Endometrium (tissue), 2 donors: ENCODE measurements around the gene ARHGAP44.
"Not testable (repeated sequence)": the region's sequence is repeated elsewhere in the genome, so short reads cannot be mapped to it uniquely, and the experiment has no call there.

Source experiments
- FAIRE-seq: peaks from 2 replicates; lab custom pipeline; 2012; peaks lifted over from hg19 to GRCh38; lab: Jason Lieb, UNC
- donor health status: control.
- donor health status: control.

ARHGAP44 gene

GRCh38 chr17:12815642-12816141, 26.4 kb downstream of the ARHGAP44 start:
- FAIRE-seq = no peak

- FAIRE-seq = no peak
Observed at GRCh38 chr17:12821376-12821940, 32.2 kb downstream of the ARHGAP44 start.

DNA sequence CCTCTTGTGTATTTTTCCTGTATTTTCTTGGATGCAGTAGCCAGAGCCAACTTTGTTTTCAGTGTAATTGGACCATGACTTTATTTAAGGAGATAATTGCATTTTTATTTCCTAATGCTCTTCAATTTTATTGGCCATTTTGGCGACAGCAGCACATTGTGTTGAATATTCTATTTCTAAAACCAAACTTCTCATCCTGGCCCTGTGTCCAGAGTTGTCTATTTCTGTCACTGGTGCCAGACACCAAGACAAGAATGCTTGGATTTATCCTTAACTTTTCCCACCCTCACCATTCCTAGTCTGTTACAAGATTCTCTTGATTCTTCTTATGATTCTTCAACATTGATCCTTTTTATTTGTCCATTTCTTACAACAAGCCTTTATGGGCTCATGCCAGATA, 37.1 kb downstream of the ARHGAP44 start:
- FAIRE-seq = no peak

GRCh38 chr17:12830777-12831247, 41.5 kb downstream of the ARHGAP44 start:
- no peak for FAIRE-seq

GRCh38 chr17:12831839-12832238, 42.5 kb downstream of the ARHGAP44 start:
- no peak for FAIRE-seq

GRCh38 chr17:12839042-12839441, 49.7 kb downstream of the ARHGAP44 start:
- no peak for FAIRE-seq

DNA sequence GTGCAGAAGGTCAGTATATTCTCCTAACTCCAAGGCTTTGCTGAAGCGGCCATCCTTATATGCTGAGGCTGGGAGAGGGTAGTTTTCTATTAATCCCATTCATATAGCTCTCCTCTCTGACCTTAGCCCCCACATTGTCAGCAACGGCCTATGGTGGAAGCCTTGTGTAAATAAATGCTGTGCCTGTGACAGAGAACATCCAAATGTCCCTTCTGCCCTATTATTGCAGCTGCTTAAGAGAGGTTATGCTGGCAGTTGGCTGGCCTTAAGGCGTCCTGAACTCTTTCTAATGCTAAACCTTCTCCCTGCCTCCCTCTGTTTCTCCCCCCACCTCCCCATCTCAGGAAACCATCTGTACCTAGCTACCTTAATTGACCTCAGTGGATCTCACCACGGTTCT, 53.6 kb downstream of the ARHGAP44 start:
- FAIRE-seq = no peak

DNA sequence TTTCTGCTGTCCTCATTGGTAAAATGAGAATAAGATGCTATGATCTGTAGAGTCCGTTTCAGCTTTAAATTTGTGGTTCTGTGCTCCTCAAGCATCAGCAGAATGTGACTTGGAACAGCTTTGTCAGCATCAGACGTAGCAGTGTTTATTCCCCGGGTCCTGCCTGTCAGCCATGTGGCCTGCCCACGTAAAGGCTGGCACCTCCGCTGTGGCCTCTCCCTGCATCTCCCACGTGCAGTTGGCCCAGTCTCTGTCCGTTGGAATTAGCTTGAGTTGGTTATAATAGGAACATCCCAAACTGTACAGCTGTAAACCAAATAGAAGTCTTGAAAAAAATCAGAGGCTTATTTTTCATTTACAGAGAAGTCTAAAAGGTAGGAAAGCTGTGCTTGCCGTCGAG, 61.7 kb downstream of the ARHGAP44 start:
- FAIRE-seq = no peak

DNA sequence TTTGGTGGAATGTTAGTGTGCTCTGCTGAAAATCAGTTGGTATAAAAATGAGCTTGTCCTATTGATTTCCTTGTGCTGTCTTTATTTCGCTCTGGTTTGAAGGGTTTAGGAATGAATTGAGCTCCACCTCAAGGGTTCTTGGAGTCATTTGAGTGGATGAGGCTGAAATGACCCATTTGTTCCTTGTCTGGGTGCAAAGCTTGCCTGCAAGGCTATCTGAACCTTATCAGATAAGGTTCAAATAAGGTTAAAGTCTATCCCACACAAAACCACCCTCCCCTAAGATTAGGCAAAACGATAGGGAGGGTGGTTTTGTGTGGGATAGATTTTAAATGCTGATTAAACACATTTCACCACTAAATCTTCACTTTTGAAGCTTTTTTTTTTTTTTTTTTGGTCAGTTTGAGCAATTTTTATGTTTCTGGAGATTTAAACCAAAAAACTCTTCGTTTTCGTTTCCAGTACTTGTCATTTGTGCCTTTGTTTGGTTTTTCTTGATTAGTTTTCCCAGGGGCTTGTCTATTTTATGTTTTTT, 62.7 kb downstream of the ARHGAP44 start:
- no peak for FAIRE-seq

- no peak for FAIRE-seq
Observed at GRCh38 chr17:12853921-12854320, 64.6 kb downstream of the ARHGAP44 start.

DNA sequence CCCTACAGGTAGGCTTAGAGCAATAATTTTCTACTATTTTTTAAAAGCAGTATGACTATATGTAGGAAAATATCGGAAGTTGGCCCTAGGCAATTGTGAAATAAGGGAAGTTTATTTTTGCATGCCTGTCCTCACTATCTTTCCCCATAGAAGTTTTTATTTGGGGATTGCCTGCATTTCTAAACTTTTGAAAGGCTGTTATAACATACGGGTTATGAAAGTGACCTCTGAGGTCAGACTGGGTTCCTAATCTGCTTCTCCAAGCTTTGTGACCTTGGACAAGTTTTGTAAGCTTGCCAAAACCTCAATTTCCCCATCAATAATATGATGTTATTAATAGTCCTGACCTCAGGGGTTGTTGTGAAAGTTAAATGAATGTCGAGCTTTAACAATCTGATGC, 67.1 kb downstream of the ARHGAP44 start:
- no peak for FAIRE-seq

- no peak for FAIRE-seq
Observed at GRCh38 chr17:12857592-12857991, 68.3 kb downstream of the ARHGAP44 start.

DNA sequence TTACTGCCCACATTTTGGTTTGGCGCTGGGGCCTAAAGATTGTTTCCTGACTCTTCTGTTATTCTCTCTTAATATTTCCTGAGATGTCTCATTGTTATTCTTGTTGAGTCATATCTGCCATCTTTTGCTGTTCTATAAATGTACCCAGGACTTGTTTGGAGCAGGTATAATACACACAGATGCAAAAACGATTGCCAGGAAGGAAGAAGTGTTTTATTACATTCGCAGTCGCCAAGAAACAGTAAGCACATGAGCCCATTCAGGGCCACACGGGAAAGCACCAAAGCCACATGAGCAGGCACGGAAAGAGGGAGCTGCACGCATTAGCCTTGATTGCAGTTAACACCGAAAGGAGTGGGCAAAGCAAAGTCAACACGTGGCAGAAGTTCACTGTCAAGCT, 70.2 kb downstream of the ARHGAP44 start:
- no peak for FAIRE-seq

- no peak for FAIRE-seq
Observed at GRCh38 chr17:12865769-12866168, 76.5 kb downstream of the ARHGAP44 start.

DNA sequence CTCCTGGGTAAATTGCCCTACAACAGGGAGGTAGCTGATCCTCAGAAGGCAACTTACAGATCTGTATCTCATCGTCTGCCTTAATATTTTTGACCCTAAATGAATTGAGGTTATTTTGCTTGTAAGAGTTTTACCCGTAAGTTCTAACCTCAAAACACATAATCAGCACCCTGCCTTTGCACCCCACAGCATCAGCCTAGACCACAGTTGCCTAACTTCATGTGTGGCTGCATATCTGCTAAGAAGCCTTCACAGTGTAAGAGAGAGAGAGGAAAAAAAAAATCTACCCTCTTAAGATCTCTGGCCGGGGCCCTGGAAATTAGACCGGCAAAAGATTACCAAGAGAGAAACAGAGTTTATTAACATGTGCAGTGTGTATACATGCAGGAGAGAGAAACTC, 76.9 kb downstream of the ARHGAP44 start:
- FAIRE-seq = no peak

GRCh38 chr17:12867726-12868125, 78.4 kb downstream of the ARHGAP44 start:
- no peak for FAIRE-seq

DNA sequence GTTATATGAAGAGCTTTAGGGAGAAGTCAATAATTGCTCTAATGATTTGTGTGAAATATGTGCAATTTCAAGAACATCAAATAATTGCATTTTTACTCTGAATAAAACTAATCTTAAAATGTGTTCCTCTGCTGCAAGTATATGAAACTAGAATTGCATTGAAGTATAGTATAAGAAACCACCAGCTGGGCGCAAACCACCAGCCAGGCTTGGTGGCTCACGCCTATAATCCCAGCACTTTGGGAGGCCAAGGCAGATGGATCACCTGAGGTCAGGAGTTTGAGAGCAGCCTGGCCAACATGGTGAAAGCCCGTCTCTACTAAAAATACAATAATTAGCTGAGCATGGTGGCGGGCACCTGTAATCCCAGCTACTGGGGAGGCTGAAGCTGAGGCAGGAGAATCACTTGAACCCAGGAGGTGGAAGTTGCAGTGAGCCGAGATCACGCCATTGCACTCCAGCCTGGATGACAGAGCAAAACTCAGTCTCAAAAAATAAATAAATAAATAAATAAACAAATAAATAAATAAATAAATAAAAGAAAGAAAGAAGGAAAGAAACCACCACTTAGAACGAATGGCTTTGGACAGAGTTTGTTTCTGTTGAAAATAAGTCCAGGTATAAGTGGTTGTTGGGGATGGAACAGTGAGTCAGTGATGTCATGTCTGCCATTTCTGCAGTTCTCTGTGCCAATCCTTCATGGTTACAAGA, 84.3 kb downstream of the ARHGAP44 start:
- FAIRE-seq = not testable (repeated sequence)

DNA sequence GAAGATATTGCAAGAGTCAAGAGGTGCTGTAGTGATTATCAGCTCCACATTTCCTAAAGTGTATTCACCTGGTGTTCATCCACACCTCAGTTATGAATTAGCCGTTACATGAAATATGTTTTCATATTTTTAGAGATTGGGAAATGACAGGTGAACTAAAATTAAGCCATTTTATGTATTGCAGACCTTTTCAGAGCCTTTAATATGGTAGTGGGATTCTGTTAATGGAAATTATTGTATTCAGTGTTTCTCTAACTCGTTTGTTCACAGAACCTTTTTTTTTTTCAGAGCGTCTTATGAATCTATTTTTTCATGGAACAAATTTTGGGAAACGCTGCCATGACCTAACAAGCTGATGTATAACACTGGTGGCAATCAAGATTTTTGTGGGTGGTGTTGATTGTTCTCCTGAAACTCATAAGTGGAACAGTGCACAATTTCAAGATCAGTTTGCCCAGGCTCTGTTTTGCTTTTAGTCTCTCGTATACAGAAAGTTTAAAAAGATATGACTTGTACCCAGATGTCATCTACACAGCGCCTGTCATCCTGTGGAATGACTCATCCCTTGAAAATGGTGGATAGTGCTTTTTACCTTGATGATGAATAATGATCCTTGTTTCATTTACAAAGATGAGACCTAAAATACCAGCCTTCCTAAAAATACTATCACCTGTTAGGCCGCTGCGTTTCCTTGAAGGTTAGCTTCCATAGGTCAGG, 88.8 kb downstream of the ARHGAP44 start:
- no peak for FAIRE-seq

DNA sequence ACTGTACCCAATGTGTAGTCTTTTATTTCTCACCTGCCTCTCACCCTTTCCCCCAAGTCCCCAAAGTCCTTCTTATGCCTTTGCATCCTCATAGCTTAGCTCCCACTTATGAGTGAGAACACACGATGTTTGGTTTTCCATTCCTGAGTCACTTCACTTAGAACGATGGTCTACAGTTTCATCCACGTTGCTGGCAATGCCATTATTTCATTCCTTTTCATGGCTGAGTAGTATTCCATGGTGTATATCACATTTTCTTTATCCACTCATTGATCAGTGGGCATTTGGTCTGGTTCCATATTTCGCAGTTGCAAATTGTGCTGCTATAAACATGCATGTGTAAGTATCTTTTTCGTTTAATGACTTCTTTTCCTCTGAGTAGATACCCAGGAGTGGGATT, 89.8 kb downstream of the ARHGAP44 start:
- not testable (repeated sequence) for FAIRE-seq

GRCh38 chr17:12883472-12883871, 94.2 kb downstream of the ARHGAP44 start:
- FAIRE-seq = no peak

GRCh38 chr17:12887088-12887487, 97.8 kb downstream of the ARHGAP44 start:
- no peak for FAIRE-seq

- FAIRE-seq = no peak
Observed at GRCh38 chr17:12896180-12896785, 107.0 kb downstream of the ARHGAP44 start.
